Activated CD4-positive, alpha-beta memory T cell treated with anti-CD3 and anti-CD28 coated beads for 36 hours (primary cell): ENCODE results near the gene GNG13. TPM values are rescaled to one million over a fixed set of nuclear protein-coding genes. Genes with fewer than 3 reads are reported as not detected.

Experiments used
- CTCF ChIA-PET: fragments of 350-600 bp; sonication (Branson Sonifier 250); formaldehyde crosslinking; loops from one replicate; lab custom pipeline; 2021; ENCODE audit warnings: antibody characterized with exemption, inconsistent platforms; lab: Charles Lee
- POLR2A ChIA-PET: fragments of 350-600 bp; sonication (Branson Sonifier 250); formaldehyde crosslinking; loops from one replicate; lab custom pipeline; 2021; ENCODE audit warnings: antibody characterized with exemption; lab: Charles Lee
- DNase-seq: peaks from one replicate; pipeline ENCODE4 v3.0.0-alpha.2; 2020
- H3K27ac Mint-ChIP-seq: one replicate; pipeline ENCODE4 v1.8.0; 2021; ENCODE audit warnings: mixed read lengths
- H3K27me3 Mint-ChIP-seq: one replicate; pipeline ENCODE4 v1.8.0; 2021; ENCODE audit warnings: mixed read lengths
- H3K36me3 Mint-ChIP-seq: one replicate; pipeline ENCODE4 v1.8.0; 2021; ENCODE audit warnings: mixed read lengths
- H3K4me1 Mint-ChIP-seq: one replicate; pipeline ENCODE4 v1.8.0; 2021; ENCODE audit warnings: low read depth, mixed read lengths
- H3K4me3 Mint-ChIP-seq: one replicate; pipeline ENCODE4 v1.8.0; 2021; ENCODE audit warnings: mild to moderate bottlenecking, mixed read lengths
- H3K9me3 Mint-ChIP-seq: one replicate; pipeline ENCODE4 v1.8.0; 2021; ENCODE audit warnings: mixed read lengths
- intact Hi-C: fragments of 100-400 bp; cut with micrococcal nuclease; formaldehyde crosslinking; loops from one replicate; pipeline ENCODE4 v1.15.1; 2023
- total RNA-seq, 2 experiments: library from RNA; stranded (reverse); gene quantifications; one replicate each; pipeline ENCODE4 v1.2.3, GENCODE V29; 2021

Gene GNG13
- total RNA-seq, 2 experiments from 2014 or later = not detected

- H3K27me3 Mint-ChIP-seq = no peaks in the 10 kb centered on the region
- peak overlapping the region; percentile 87 for H3K4me3 Mint-ChIP-seq
- ChIA-PET POLR2A (no interaction called here), CTCF (interaction anchor here (1.1 to 8.0 kb wide), 4 partner anchors 17 to 270 kb away, joined by 4 to 120 read pairs (median 10); partner anchors contain the start of genes ANTKMT and METRN)
- H3K36me3 Mint-ChIP-seq = peaks cover 11% of the 10 kb centered on the region
- H3K9me3 Mint-ChIP-seq = no peaks in the 10 kb centered on the region
- DNase-seq = no peak
- intact Hi-C loops = no loop called here
- peaks cover 5% of the 10 kb centered on the region for H3K4me1 Mint-ChIP-seq
- H3K27ac Mint-ChIP-seq = peak overlapping the region; percentile 60
Observed at GRCh38 chr16:787321-787966, 13.1 kb downstream of the GNG13 start.

- intact Hi-C loops = loop anchor here (1.0 to 2.0 kb wide), 2 partner anchors 45 to 75 kb away; partner anchors contain the start of gene CIAO3
- POLR2A ChIA-PET = interaction anchor here (1.4 to 1.9 kb wide), 2 partner anchors 45 to 74 kb away, joined by 3 to 5 read pairs; partner anchors contain the start of gene CIAO3
- peak overlapping the region; percentile 51 for H3K4me3 Mint-ChIP-seq
- H3K36me3 Mint-ChIP-seq = peaks cover 3% of the 10 kb centered on the region
- peak; percentile 83 for DNase-seq
- H3K9me3 Mint-ChIP-seq = no peaks in the 10 kb centered on the region
- H3K27me3 Mint-ChIP-seq = no peaks in the 10 kb centered on the region
- no peak overlapping the region for H3K27ac Mint-ChIP-seq
- CTCF ChIA-PET = interaction anchor here (0.7 to 8.0 kb wide), 21 partner anchors 16 to 394 kb away, joined by 3 to 120 read pairs (median 4); partner anchors contain the start of genes ANTKMT, CIAO3, METRN and STUB1
- peaks cover 5% of the 10 kb centered on the region for H3K4me1 Mint-ChIP-seq
Observed at GRCh38 chr16:785563-786535, 14.7 kb downstream of the GNG13 start.

GRCh38 chr16:784431-784830 is 16.1 kb downstream of the GNG13 start:
- POLR2A ChIA-PET = interaction anchor here (1.1 to 1.9 kb wide), 3 partner anchors 43 to 78 kb away, joined by 3 to 5 read pairs (median 3); partner anchors contain the start of gene CIAO3
- Mint-ChIP-seq H3K4me3 (no peak overlapping the region), H3K27ac (no peak overlapping the region), H3K4me1 (peaks cover 2% of the 10 kb centered on the region), H3K27me3 (peaks cover 3% of the 10 kb centered on the region), H3K36me3 (no peaks in the 10 kb centered on the region), H3K9me3 (no peaks in the 10 kb centered on the region)
- DNase-seq = no peak
- CTCF ChIA-PET = interaction anchor here (0.9 to 8.0 kb wide), 13 partner anchors 15 to 214 kb away, joined by 3 to 120 read pairs (median 5); partner anchors contain the start of genes ANTKMT, CIAO3 and METRN
- intact Hi-C loops = loop anchor here (2.0 kb wide), 1 partner anchor 44 kb away; the partner anchor contains the start of gene CIAO3

- H3K36me3 Mint-ChIP-seq = no peaks in the 10 kb centered on the region
Observed at GRCh38 chr16:783404-784161, 17.0 kb downstream of the GNG13 start.

GRCh38 chr16:782766-783403 is 17.6 kb downstream of the GNG13 start:
- CTCF ChIA-PET = interaction anchor here (1.5 to 8.0 kb wide), 2 partner anchors 63 to 69 kb away, joined by 8 to 120 read pairs; partner anchors contain the start of genes ANTKMT and METRN
- DNase-seq = no peak
- no peaks in the 10 kb centered on the region for H3K9me3 Mint-ChIP-seq
- no peaks in the 10 kb centered on the region for H3K36me3 Mint-ChIP-seq
- H3K27me3 Mint-ChIP-seq = peaks cover 3% of the 10 kb centered on the region
- POLR2A ChIA-PET = no interaction called here
- no peak overlapping the region for H3K27ac Mint-ChIP-seq
- intact Hi-C loops = no loop called here
- H3K4me3 Mint-ChIP-seq = no peak overlapping the region
- peaks cover 2% of the 10 kb centered on the region for H3K4me1 Mint-ChIP-seq

More at GRCh38 chr16:783404-784161, 17.0 kb downstream of the GNG13 start:
- Mint-ChIP-seq H3K27ac (no peak overlapping the region), H3K9me3 (no peaks in the 10 kb centered on the region), H3K4me3 (no peak overlapping the region), H3K27me3 (peaks cover 3% of the 10 kb centered on the region), H3K4me1 (peaks cover 2% of the 10 kb centered on the region)
- intact Hi-C loops = loop anchor here (2.0 kb wide), 1 partner anchor 43 kb away; the partner anchor contains the start of gene CIAO3
- ChIA-PET POLR2A (interaction anchor here (1.1 kb wide), 1 partner anchor 77 kb away, joined by 3 read pairs; no protein-coding TSS in a partner anchor), CTCF (interaction anchor here (1.5 to 8.0 kb wide), 3 partner anchors 63 to 88 kb away, joined by 5 to 120 read pairs (median 8); partner anchors contain the start of genes ANTKMT and METRN)
- no peak for DNase-seq

GRCh38 chr16:782258-782657 is 18.3 kb downstream of the GNG13 start:
- no peak for DNase-seq
- H3K36me3 Mint-ChIP-seq = no peaks in the 10 kb centered on the region
- H3K4me1 Mint-ChIP-seq = peaks cover 2% of the 10 kb centered on the region
- no peak overlapping the region for H3K4me3 Mint-ChIP-seq
- no peak overlapping the region for H3K27ac Mint-ChIP-seq
- peaks cover 6% of the 10 kb centered on the region for H3K27me3 Mint-ChIP-seq
- POLR2A ChIA-PET = no interaction called here
- no peaks in the 10 kb centered on the region for H3K9me3 Mint-ChIP-seq
- CTCF ChIA-PET = interaction anchor here (1.6 to 8.0 kb wide), 2 partner anchors 68 to 70 kb away, joined by 4 to 120 read pairs; partner anchors contain the start of gene METRN
- intact Hi-C loops = no loop called here

- DNase-seq = no peak
- intact Hi-C loops = no loop called here
- CTCF ChIA-PET = interaction anchor here (1.6 kb wide), 1 partner anchor 69 kb away, joined by 4 read pairs; no protein-coding TSS in a partner anchor
- H3K27me3 Mint-ChIP-seq = peaks cover 6% of the 10 kb centered on the region
- no peaks in the 10 kb centered on the region for H3K36me3 Mint-ChIP-seq
- H3K4me1 Mint-ChIP-seq = no peaks in the 10 kb centered on the region
- H3K9me3 Mint-ChIP-seq = no peaks in the 10 kb centered on the region
- H3K4me3 Mint-ChIP-seq = no peak overlapping the region
- POLR2A ChIA-PET = no interaction called here
- no peak overlapping the region for H3K27ac Mint-ChIP-seq
Observed at GRCh38 chr16:781346-782010, 19.1 kb downstream of the GNG13 start.

- peaks cover 6% of the 10 kb centered on the region for H3K27me3 Mint-ChIP-seq
- POLR2A ChIA-PET = no interaction called here
- H3K4me3 Mint-ChIP-seq = no peak overlapping the region
- H3K36me3 Mint-ChIP-seq = no peaks in the 10 kb centered on the region
- DNase-seq = no peak
- H3K9me3 Mint-ChIP-seq = no peaks in the 10 kb centered on the region
- H3K4me1 Mint-ChIP-seq = no peaks in the 10 kb centered on the region
- CTCF ChIA-PET = interaction anchor here (0.8 kb wide), 1 partner anchor 68 kb away, joined by 3 read pairs; no protein-coding TSS in a partner anchor
- H3K27ac Mint-ChIP-seq = no peak overlapping the region
- intact Hi-C loops = no loop called here
Observed at GRCh38 chr16:780296-780695, 20.2 kb downstream of the GNG13 start.

GRCh38 chr16:779561-779960 is 21.0 kb downstream of the GNG13 start:
- ChIA-PET CTCF (no interaction called here), POLR2A (no interaction called here)
- H3K4me1 Mint-ChIP-seq = no peaks in the 10 kb centered on the region
- intact Hi-C loops = no loop called here
- no peak for DNase-seq
- H3K9me3 Mint-ChIP-seq = no peaks in the 10 kb centered on the region
- H3K27me3 Mint-ChIP-seq = peaks cover 6% of the 10 kb centered on the region
- H3K36me3 Mint-ChIP-seq = no peaks in the 10 kb centered on the region
- no peak overlapping the region for H3K4me3 Mint-ChIP-seq
- H3K27ac Mint-ChIP-seq = no peak overlapping the region

- H3K27ac Mint-ChIP-seq = no peak overlapping the region
- intact Hi-C loops = no loop called here
- DNase-seq = no peak
Observed at GRCh38 chr16:778909-779527, 21.5 kb downstream of the GNG13 start.

More at GRCh38 chr16:778909-779527, 21.5 kb downstream of the GNG13 start:
- Mint-ChIP-seq H3K36me3 (no peaks in the 10 kb centered on the region), H3K4me3 (no peak overlapping the region), H3K4me1 (no peaks in the 10 kb centered on the region), H3K9me3 (no peaks in the 10 kb centered on the region), H3K27me3 (peaks cover 6% of the 10 kb centered on the region)
- ChIA-PET CTCF (no interaction called here), POLR2A (no interaction called here)
